A673 (cell line): ENCODE measurements around the gene OR2W3. TPM values are rescaled to one million over a fixed set of nuclear protein-coding genes. Genes with fewer than 3 reads are reported as not detected.

Source experiments
- BruUV-seq: library from RNA; stranded (reverse); fragments of 400-500 nt; replicated peaks from 2 replicates; lab custom pipeline; 2021; lab: Mats Ljungman, UMichigan
- CTCF ChIA-PET: fragments of 300-600 bp; sonication (Branson Sonifier 250); formaldehyde crosslinking; loops from one replicate; lab custom pipeline; 2022; ENCODE audit warnings: antibody characterized with exemption; lab: Charles Lee
- POLR2A ChIA-PET: fragments of 300-600 bp; sonication (Branson Sonifier 250); formaldehyde crosslinking; loops from one replicate; lab custom pipeline; 2022; ENCODE audit warnings: antibody characterized with exemption; ENCODE audit not compliant: low non-redundant PET; lab: Charles Lee
- DNase-seq: peaks from one replicate; pipeline ENCODE4 v3.0.0-alpha.2; 2015; ENCODE audit warnings: low spot score
- H3K27ac ChIP-seq: fragments of 200-600 bp; sonication (generic); 2 replicates; pipeline ENCODE4 v1.5.1; 2016; ENCODE audit warnings: mixed run types, low read depth, mild to moderate bottlenecking, mixed read lengths, antibody characterized with exemption, low read length; ENCODE audit not compliant: poor library complexity, severe bottlenecking
- H3K27me3 ChIP-seq: fragments of 200-600 bp; sonication (generic); replicated peaks from 2 replicates; pipeline ENCODE4 v1.6.1; 2017; ENCODE audit warnings: mixed run types, low read depth, mild to moderate bottlenecking, mixed read lengths, antibody characterized with exemption, low read length; ENCODE audit not compliant: insufficient read depth, poor library complexity
- H3K36me3 ChIP-seq: fragments of 200-600 bp; sonication (generic); 2 replicates; pipeline ENCODE4 v1.6.1; 2016; ENCODE audit warnings: mixed run types, mild to moderate bottlenecking, mixed read lengths, antibody characterized with exemption, low read length; ENCODE audit not compliant: insufficient read depth, poor library complexity, severe bottlenecking
- H3K4me1 ChIP-seq: fragments of 200-600 bp; sonication (generic); 2 replicates; pipeline ENCODE4 v1.6.1; 2017; ENCODE audit warnings: mixed run types, mild to moderate bottlenecking, mixed read lengths, antibody characterized with exemption, low read length; ENCODE audit not compliant: insufficient read depth, poor library complexity, severe bottlenecking
- H3K4me3 ChIP-seq: fragments of 200-600 bp; sonication (generic); 2 replicates; pipeline ENCODE4 v1.5.1; 2016; ENCODE audit warnings: low read depth, mixed run types, mild to moderate bottlenecking, mixed read lengths, low read length; ENCODE audit not compliant: poor library complexity, severe bottlenecking
- H3K9me3 ChIP-seq: fragments of 200-600 bp; sonication (generic); 2 replicates; pipeline ENCODE4 v1.6.1; 2016; ENCODE audit warnings: mixed run types, low read depth, mild to moderate bottlenecking, mixed read lengths, antibody characterized with exemption, low read length; ENCODE audit not compliant: poor library complexity, severe bottlenecking
- EZH2 ChIP-seq: fragments of 200-600 bp; sonication (generic); IDR thresholded peaks from 2 replicates; pipeline ENCODE4 v1.6.1; 2017; ENCODE audit warnings: borderline replicate concordance, low read depth, mild to moderate bottlenecking, mixed read lengths, antibody characterized with exemption, low read length; ENCODE audit not compliant: poor library complexity, severe bottlenecking
- intact Hi-C: fragments of 100-400 bp; cut with micrococcal nuclease; formaldehyde crosslinking; loops from one replicate; pipeline ENCODE4 v1.10.0; 2022; ENCODE audit not compliant: unreplicated experiment
- total RNA-seq: library from RNA; stranded (reverse); gene quantifications from 2 replicates; pipeline ENCODE4 v1.2.3, GENCODE V29; 2021
- TF ChIP-seq, protein P1 (sequence below): fragments of 300-800, 200-600 bp; sonication (generic); conservative IDR thresholded peaks from 2 replicates; pipeline ENCODE4 v1.5.1; 2017; ENCODE audit warnings: low read depth, mild to moderate bottlenecking, antibody characterized with exemption, low read length, moderate library complexity, mixed read lengths

The OR2W3 gene
- total RNA-seq, 1 experiment from 2014 or later, result not detected

DNA sequence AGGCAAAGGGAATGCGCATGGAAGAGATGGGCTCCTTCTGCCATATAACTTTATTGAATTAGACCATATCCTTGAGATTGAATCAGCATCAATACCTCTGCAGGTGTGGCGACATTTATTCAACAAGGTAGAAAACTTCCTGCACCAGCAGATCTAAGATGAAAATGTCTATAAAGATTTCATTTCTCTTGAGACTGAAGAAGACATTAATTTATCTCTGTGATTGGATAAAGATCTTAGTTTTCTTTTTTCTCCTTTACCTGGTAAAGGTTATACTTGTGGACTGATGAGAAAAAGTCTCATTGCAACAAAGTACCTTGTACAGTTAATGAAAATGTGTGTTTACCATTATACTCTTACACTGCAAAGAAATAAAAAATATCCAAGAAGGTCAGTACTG is 24.6 kb downstream of the OR2W3 start, which contains the start of gene OR2T8:
Gene OR2T8 (plus strand): TSS at position 301 of the 400 bp plus-strand sequence. CDS start 766 bp downstream, outside the sequence.
- BruUV-seq, result no TSS peak

DNA sequence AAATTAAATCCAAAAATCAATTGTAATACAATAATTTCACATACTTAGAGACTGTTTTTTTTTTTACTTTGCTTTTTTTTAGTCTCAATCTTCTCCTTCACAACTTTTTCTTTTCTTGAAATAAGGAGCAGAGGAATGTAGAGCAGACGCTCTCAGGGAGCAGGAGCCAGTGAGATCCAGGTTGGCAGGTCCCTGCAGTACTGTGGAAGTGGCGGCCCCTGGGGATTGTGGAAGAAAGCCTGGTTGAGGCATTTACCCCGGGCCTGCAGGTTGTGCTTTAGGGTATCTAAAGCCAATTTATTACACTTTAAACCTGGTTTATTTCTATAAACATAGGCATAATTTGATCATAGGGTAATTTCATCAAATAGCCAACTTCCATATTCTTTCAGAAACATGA is 28.6 kb downstream of the OR2W3 start:
- ChIA-PET CTCF (no interaction called here), POLR2A (no interaction called here)
- Histone ChIP-seq H3K4me1 (no peaks in the 10 kb centered on the region), H3K27ac (no peak overlapping the region), H3K27me3 (no peaks in the 10 kb centered on the region), H3K4me3 (no peak overlapping the region), H3K9me3 (peaks cover 9% of the 10 kb centered on the region), H3K36me3 (no peaks in the 10 kb centered on the region)
- BruUV-seq, result no TSS peak
- intact Hi-C loops, result no loop called here
- DNase-seq, result no peak
- TF ChIP-seq, protein P1, sequence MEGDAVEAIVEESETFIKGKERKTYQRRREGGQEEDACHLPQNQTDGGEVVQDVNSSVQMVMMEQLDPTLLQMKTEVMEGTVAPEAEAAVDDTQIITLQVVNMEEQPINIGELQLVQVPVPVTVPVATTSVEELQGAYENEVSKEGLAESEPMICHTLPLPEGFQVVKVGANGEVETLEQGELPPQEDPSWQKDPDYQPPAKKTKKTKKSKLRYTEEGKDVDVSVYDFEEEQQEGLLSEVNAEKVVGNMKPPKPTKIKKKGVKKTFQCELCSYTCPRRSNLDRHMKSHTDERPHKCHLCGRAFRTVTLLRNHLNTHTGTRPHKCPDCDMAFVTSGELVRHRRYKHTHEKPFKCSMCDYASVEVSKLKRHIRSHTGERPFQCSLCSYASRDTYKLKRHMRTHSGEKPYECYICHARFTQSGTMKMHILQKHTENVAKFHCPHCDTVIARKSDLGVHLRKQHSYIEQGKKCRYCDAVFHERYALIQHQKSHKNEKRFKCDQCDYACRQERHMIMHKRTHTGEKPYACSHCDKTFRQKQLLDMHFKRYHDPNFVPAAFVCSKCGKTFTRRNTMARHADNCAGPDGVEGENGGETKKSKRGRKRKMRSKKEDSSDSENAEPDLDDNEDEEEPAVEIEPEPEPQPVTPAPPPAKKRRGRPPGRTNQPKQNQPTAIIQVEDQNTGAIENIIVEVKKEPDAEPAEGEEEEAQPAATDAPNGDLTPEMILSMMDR, result no peak
- no peak for TF ChIP-seq EZH2

More for the DNA sequence above, 24.6 kb downstream of the OR2W3 start, which contains the start of gene OR2T8:
- no peaks in the 10 kb centered on the region for H3K4me1 ChIP-seq
- ChIA-PET CTCF (no interaction called here), POLR2A (no interaction called here)
- intact Hi-C loops, result no loop called here
- H3K36me3 ChIP-seq, result no peaks in the 10 kb centered on the region
- TF ChIP-seq EZH2, result no peak
- TF ChIP-seq, protein P1, result no peak
- H3K4me3 ChIP-seq, result no peak within 1 kb of the TSS
- H3K27me3 ChIP-seq, result no peaks in the 10 kb centered on the region
- H3K27ac ChIP-seq, result no peak within 1 kb of the TSS
- DNase-seq, result no peak
- peaks cover 3% of the 10 kb centered on the region for H3K9me3 ChIP-seq

DNA sequence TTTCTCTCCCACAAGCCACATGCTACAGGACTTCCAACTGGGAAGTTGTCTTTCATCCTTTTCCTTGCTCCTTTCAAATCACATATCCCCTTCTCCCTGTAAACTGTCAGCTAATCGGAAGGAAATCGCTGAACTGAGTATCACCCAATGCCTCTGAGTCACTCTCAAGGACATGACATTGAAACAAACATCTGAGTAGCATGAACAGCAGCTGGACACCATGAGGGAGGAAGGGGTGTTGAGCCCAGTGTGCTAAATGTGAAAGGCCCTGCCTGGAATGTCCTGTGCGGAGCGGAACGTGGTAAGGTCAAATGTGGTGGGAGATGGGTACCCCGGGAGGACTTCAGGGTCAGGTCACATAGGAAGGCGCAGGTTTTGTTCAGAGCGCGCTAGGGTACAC is 29.5 kb downstream of the OR2W3 start, which contains the start of gene OR2AJ1:
Gene OR2AJ1 (plus strand): TSS at position 22 of the 400 bp plus-strand sequence. CDS start 8,880 bp downstream, outside the sequence.
- no peaks in the 10 kb centered on the region for H3K36me3 ChIP-seq
- ChIA-PET CTCF (no interaction called here), POLR2A (no interaction called here)
- DNase-seq, result no peak
- intact Hi-C loops, result no loop called here
- H3K27me3 ChIP-seq, result no peaks in the 10 kb centered on the region
- BruUV-seq, result no TSS peak
- no peak within 1 kb of the TSS for H3K27ac ChIP-seq
- H3K9me3 ChIP-seq, result peaks cover 9% of the 10 kb centered on the region
- TF ChIP-seq, protein P1, result no peak
- no peak for TF ChIP-seq EZH2
- H3K4me1 ChIP-seq, result no peaks in the 10 kb centered on the region
- no peak within 1 kb of the TSS for H3K4me3 ChIP-seq
